ENCODE measurements around the gene OR4D6.
"Not testable (repeated sequence)": the region's sequence is repeated elsewhere in the genome, so short reads cannot be mapped to it uniquely, and the experiment has no call there.

Gene OR4D6

GRCh38 chr11:59456661-59457060 is at the start of gene OR4D6:
Gene OR4D6 (plus strand): TSS chr11:59456961. CDS start chr11:59456961, 0 bp downstream.
- DNase-seq = no peak

DNA sequence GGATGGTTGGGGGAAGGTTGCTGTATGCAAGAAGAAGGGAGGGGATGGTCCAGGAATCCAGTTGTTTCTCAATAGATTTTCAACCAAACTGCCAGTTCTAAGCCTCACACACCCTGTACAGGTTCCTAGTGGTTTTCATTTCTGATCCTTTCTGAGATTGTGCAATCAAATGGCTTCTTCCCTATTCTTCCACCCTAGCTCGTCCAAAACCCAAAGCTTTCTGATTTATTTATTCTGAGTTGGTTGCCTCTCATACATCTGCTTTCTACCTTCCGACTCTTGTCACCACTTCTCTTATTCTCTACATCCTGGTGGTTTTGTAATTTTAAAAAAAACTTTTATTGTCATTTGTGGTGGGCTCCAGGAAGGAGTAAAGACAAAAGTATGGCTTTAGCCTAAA is 43.1 kb upstream of the OR4D6 start:
- DNase-seq = peak; percentile 35 to 44

- DNase-seq = peak; percentile 40 to 53
These were observed 41.6 kb upstream of the OR4D6 start for GRCh38 chr11:59415111-59415510.

DNA sequence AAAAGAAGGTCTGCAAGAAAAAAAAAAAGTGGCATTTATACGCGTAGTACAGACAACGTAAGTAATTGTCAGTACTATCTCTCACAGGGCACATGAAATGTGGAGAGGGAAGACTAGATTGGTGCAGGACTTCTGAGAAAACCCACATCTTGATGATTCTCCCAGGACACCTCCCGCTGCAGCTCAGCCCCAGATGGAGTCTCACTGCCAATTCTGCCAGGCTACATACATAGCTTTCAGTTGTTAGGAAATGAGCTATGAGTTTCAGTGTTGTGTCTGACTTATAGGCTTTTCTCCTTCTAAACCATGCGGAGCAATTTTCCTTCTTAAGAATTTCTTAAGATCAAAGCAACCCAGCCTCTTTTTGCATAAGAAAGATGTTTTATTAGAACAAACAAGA is 40.1 kb upstream of the OR4D6 start:
- DNase-seq = no peak

DNA sequence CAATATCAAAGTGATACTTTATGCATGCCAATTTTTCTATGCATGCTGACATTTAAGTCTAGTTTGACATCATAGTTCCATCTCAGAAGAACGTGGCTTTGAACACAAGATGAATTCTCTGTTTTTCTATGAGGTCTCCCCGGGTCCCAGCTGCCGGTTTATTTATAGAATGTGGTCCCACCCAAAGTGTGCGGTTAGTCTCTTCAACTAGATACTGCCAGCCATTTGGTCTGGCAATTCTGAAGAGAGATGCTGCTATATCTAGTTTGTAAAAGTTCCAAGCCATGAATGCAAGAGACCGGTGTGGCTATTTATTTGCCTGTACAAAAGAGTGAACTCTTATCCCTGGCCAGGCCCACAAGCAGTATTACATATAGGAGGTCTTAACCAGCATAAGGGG is 39.7 kb upstream of the OR4D6 start:
- DNase-seq = no peak

- DNase-seq = no peak
These were observed 38.6 kb upstream of the OR4D6 start for GRCh38 chr11:59418156-59418555.

- DNase-seq = peak; percentile 6 to 19
These were observed 32.9 kb upstream of the OR4D6 start for GRCh38 chr11:59423835-59424234.

GRCh38 chr11:59425131-59425530 is 31.6 kb upstream of the OR4D6 start:
- DNase-seq = no peak

GRCh38 chr11:59426361-59427067 is 30.2 kb upstream of the OR4D6 start, which contains the start of gene OR5A2:
Gene OR5A2 (minus strand): TSS chr11:59426413. CDS start chr11:59422953, 3,460 bp downstream.
- no peak for DNase-seq

DNA sequence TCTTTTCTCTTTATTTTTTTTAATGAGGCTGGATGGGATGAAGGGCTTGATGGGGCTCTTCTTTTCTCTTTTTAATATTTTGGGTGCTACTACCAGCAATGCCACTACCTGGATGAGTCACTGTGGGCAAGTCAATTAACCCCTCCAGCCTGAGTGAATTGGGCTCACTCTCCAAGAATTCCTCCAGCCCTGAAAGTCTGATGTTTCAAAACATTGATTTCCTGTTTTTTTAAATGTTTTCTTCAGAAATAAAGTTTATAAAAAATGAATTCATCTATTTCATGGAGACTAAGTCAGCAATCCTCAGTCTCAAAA is 29.7 kb upstream of the OR4D6 start:
- DNase-seq = no peak

- DNase-seq = peak; percentile 57 to 94
These were observed 26.7 kb upstream of the OR4D6 start for GRCh38 chr11:59429924-59430516.

DNA sequence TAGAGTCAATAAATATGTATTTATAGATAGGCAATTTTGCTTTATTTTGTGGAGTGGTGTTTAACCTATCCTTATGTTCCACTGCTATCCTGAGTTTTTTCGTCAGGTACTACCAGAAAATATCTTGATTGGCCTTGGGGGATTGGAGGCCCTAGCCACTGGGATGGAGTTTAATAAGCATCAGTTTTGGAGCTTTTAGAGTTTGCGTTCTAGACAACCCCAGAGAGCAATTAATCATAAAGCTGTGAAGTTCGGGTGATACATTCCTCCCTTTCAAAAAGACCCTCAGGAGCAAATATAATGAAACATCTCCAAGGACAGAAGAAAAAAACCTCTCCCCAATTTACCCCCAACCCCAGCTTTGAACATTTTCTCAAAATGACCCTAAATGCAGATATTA is 20.6 kb upstream of the OR4D6 start, which contains the start of gene OR5A1:
Gene OR5A1 (plus strand): TSS at position 301 of the 400 bp plus-strand sequence. CDS start 6,700 bp downstream, outside the sequence.
- no peak for DNase-seq

DNA sequence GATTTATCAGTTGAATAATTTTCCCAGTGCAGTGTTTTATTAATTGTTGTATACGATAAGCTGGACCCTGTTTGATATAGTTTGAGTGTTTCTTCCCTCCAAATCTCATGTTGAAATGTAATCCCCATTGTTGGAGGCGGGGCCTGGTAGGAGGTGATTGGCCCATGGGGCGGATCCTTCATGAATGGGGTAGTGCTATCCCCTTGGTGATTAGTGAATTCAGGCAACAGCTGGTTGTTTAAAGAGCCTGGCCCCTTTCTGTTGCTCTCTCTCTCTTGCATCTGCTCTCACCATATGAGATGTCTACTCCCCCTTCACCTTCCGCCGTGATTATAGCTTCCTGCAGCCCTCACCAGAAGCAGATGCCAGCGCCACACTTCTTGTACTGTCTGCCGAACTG is 19.0 kb upstream of the OR4D6 start:
- DNase-seq = no peak

- DNase-seq = not testable (repeated sequence)
These were observed 11.1 kb upstream of the OR4D6 start for GRCh38 chr11:59445624-59446023.

GRCh38 chr11:59448484-59448883 is 8.3 kb upstream of the OR4D6 start:
- no peak for DNase-seq

GRCh38 chr11:59459916-59460315 is 3.2 kb downstream of the OR4D6 start:
- DNase-seq = no peak

- DNase-seq = no peak
These were observed 6.5 kb downstream of the OR4D6 start for GRCh38 chr11:59463190-59463641.

- no peak for DNase-seq
These were observed 16.3 kb downstream of the OR4D6 start, which contains the start of gene OR4D10 for GRCh38 chr11:59473015-59473414. Gene OR4D10 (plus strand): TSS chr11:59473315. CDS start chr11:59477430, 4,115 bp downstream.

- DNase-seq = no peak
These were observed 18.4 kb downstream of the OR4D6 start for GRCh38 chr11:59475176-59475575.

- peak; percentile 51 to 59 for DNase-seq
These were observed 23.1 kb downstream of the OR4D6 start for GRCh38 chr11:59479906-59480305.

GRCh38 chr11:59480359-59480758 is 23.6 kb downstream of the OR4D6 start:
- no peak for DNase-seq

DNA sequence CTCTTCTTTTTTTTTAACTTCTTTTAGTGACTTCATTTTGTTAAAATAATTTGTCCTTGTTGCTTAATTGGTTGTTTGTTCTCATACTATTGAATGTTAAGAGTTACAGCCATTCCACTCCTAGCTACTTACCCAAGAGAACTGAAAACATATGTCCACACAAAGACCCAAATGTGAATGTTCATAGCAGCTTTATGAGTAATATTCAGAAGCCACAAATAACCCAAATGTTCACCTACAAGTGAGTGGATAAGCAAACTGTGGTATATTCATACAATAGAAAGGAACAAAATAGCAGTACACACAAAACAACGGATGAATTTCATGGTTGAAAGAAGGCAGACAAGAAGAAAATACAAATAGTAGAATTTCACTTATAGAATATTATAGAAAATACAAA is 45.2 kb downstream of the OR4D6 start:
- DNase-seq = no peak

DNA sequence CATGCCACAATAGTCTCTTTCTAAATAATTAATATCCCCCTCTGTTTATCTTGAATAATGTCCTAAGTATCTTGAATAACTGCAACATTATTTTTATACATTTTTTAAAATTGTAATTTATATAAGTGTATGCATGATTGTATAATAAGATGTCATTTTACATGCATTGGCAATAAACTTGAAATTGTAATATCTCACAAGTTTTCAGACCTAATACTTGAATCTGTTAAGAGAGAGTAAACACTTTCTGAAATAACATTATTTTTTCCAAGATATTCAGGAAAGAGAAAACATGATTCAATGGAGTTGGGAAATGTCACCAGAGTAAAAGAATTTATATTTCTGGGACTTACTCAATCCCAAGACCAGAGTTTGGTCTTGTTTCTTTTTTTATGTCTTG is 46.5 kb downstream of the OR4D6 start, which contains the start of gene OR4D11:
Gene OR4D11 (plus strand): TSS at position 301 of the 400 bp plus-strand sequence. CDS start 0 bp downstream, at position 301.
- DNase-seq = no peak

All from inflammatory macrophage treated with lipopolysaccharide for 1 hour (primary cell).